ENCODE data around the gene PHACTR1. TPM values are rescaled to one million over a fixed set of nuclear protein-coding genes. Genes with fewer than 3 reads are reported as not detected.

PHACTR1 gene
- total RNA-seq, 1 donor from 2014 or later: 0.49 TPM

DNA sequence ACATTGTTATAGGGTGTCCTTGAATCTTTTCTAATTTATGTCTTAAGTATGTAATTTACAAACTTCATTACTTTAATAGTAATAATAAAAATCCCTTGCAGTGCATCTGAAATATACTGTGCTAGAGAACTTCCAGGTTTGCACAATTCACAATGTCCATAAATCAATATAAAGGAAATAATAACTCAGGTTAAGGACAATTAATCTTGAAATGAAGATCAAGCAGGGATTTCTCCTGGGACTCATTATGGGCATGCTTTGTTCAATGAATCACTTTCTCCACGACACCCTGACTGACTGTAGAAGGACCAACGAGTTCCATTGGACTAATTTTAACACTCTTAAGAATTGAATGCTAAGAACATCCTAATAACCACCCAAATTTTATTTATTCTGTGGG is 110.0 kb downstream of the PHACTR1 start:
- Histone ChIP-seq H3K36me3 (no peaks in the 10 kb centered on the region), H3K4me3 (no peak overlapping the region), H3K27ac (no peak overlapping the region), H3K4me1 (no peaks in the 10 kb centered on the region), H3K9me3 (no peaks in the 10 kb centered on the region), H3K27me3 (no peaks in the 10 kb centered on the region)
- no peak for DNase-seq (ENCODE audit: extremely low spot score in 2 of 2)
- intact Hi-C loops (cut with DNase I): no loop called here
- TF ChIP-seq POLR2A (IDR thresholded peaks at IDR 0.05) (no peak), POLR2AphosphoS5 (IDR thresholded peaks at IDR 0.05; ENCODE audit: insufficient read depth in 1 of 2, low read depth in 1 of 2) (no peak)
- TF ChIP-seq, protein P1, sequence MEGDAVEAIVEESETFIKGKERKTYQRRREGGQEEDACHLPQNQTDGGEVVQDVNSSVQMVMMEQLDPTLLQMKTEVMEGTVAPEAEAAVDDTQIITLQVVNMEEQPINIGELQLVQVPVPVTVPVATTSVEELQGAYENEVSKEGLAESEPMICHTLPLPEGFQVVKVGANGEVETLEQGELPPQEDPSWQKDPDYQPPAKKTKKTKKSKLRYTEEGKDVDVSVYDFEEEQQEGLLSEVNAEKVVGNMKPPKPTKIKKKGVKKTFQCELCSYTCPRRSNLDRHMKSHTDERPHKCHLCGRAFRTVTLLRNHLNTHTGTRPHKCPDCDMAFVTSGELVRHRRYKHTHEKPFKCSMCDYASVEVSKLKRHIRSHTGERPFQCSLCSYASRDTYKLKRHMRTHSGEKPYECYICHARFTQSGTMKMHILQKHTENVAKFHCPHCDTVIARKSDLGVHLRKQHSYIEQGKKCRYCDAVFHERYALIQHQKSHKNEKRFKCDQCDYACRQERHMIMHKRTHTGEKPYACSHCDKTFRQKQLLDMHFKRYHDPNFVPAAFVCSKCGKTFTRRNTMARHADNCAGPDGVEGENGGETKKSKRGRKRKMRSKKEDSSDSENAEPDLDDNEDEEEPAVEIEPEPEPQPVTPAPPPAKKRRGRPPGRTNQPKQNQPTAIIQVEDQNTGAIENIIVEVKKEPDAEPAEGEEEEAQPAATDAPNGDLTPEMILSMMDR (IDR thresholded peaks at IDR 0.05): no peak

DNA sequence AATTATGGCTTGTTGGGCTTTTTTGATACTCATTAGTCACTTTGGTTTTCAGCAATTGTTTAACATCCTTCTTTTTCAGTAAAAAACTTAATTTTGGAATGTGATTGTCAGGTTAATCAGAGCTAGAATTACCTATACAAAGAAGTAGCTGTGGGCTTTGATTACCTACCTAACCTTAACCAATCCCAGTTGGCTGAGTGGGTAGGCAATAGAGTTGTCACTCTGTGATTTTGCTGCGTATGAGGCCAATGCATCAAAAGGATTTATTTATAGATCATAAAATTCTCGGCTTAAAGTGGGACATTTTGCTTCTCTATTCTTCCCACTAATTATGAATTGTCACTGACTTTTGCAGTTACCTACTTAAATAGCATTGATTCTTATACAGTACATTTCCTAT is 111.4 kb downstream of the PHACTR1 start:
- no peaks in the 10 kb centered on the region for H3K4me1 ChIP-seq
- DNase-seq (ENCODE audit: extremely low spot score in 2 of 2): no peak

DNA sequence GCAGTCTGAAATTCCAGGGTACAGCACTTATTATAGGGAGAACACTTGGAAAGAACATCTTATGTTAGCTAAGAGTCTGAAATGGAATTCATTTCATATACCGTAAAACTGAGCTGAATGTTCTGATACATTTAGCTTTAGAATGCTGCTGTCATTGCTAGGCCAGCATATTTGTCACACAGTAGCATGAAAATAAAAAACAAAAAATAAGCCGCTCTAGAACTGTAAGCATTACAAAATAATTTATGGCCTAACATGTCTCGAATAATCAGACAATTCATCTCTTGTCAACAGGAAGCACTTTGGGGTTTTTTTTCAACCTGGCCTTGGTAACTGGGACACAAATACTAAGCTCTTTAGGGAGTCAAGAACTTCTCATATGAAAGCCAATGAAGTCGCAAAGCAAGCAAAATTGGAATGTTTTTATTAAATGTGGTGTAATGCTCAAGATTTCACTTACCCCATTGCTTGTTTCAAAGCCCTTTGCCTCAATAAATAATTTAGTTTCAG is 115.7 kb downstream of the PHACTR1 start:
- no peaks in the 10 kb centered on the region for H3K27me3 ChIP-seq
- no peaks in the 10 kb centered on the region for H3K36me3 ChIP-seq
- H3K9me3 ChIP-seq: no peaks in the 10 kb centered on the region
- no peak overlapping the region for H3K27ac ChIP-seq
- DNase-seq (ENCODE audit: extremely low spot score in 2 of 2): no peak
- intact Hi-C loops (cut with DNase I): no loop called here
- H3K4me3 ChIP-seq: no peak overlapping the region
- TF ChIP-seq, protein P1 (IDR thresholded peaks at IDR 0.05): no peak
- TF ChIP-seq POLR2A (IDR thresholded peaks at IDR 0.05): no peak
- TF ChIP-seq POLR2AphosphoS5 (IDR thresholded peaks at IDR 0.05; ENCODE audit: insufficient read depth in 1 of 2, low read depth in 1 of 2): no peak
- H3K4me1 ChIP-seq: no peaks in the 10 kb centered on the region

More for the DNA sequence above, 111.4 kb downstream of the PHACTR1 start:
- no peak overlapping the region for H3K27ac ChIP-seq
- H3K36me3 ChIP-seq: no peaks in the 10 kb centered on the region
- H3K9me3 ChIP-seq: no peaks in the 10 kb centered on the region
- no peak overlapping the region for H3K4me3 ChIP-seq
- TF ChIP-seq, protein P1 (IDR thresholded peaks at IDR 0.05): no peak
- TF ChIP-seq POLR2A (IDR thresholded peaks at IDR 0.05): no peak
- no peak for TF ChIP-seq POLR2AphosphoS5 (IDR thresholded peaks at IDR 0.05; ENCODE audit: insufficient read depth in 1 of 2, low read depth in 1 of 2)
- H3K27me3 ChIP-seq: no peaks in the 10 kb centered on the region
- intact Hi-C loops (cut with DNase I): no loop called here

DNA sequence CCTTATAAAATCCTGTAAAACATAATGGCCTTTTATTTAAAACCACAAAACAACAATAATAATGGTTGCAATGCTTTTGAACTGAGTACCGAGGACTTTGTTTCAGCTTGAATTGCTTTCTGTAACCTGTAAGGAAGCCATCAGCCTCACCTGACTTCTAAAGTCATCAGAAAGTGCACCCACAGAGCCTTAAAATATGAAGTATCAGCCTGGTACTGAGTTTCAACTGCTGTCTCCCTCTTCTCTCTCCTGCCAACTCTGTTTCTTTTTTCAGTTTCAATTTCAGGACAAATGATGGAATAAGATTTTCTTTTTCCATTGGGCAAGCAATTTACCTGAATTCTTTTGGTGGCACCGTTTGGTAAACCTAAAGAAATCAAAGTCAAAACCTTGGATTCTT is 119.4 kb downstream of the PHACTR1 start:
- Histone ChIP-seq H3K4me3 (no peak overlapping the region), H3K27me3 (no peaks in the 10 kb centered on the region), H3K27ac (no peak overlapping the region), H3K4me1 (no peaks in the 10 kb centered on the region), H3K36me3 (no peaks in the 10 kb centered on the region), H3K9me3 (no peaks in the 10 kb centered on the region)
- TF ChIP-seq, protein P1 (IDR thresholded peaks at IDR 0.05): no peak
- TF ChIP-seq POLR2A (IDR thresholded peaks at IDR 0.05) (no peak), POLR2AphosphoS5 (IDR thresholded peaks at IDR 0.05; ENCODE audit: insufficient read depth in 1 of 2, low read depth in 1 of 2) (no peak)
- no peak for DNase-seq (ENCODE audit: extremely low spot score in 2 of 2)
- intact Hi-C loops (cut with DNase I): no loop called here

DNA sequence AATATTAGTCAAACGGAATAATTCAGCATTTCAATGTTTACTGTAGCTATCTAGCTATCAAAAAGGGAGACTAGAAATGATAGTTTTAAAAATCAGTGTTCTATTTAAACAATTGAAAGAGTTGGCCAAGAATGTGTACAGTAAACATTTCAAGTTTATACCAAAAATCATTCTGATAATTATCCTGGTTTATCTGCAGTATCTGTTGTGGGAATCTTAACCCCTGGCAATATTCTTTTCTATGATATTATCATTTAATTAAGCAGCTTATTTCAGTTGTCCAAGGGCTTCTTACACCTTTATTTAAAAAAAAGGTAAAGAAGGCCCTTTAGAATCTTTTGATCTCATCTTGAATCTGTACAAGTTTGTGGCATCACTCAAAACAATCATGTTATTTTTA is 125.1 kb downstream of the PHACTR1 start:
- no peak overlapping the region for H3K4me3 ChIP-seq
- H3K27ac ChIP-seq: no peak overlapping the region
- no peaks in the 10 kb centered on the region for H3K4me1 ChIP-seq
- DNase-seq (ENCODE audit: extremely low spot score in 2 of 2): no peak
- intact Hi-C loops (cut with DNase I): no loop called here
- H3K36me3 ChIP-seq: no peaks in the 10 kb centered on the region
- no peaks in the 10 kb centered on the region for H3K9me3 ChIP-seq
- H3K27me3 ChIP-seq: no peaks in the 10 kb centered on the region
- TF ChIP-seq, protein P1 (IDR thresholded peaks at IDR 0.05): no peak
- TF ChIP-seq POLR2A (IDR thresholded peaks at IDR 0.05) (no peak), POLR2AphosphoS5 (IDR thresholded peaks at IDR 0.05; ENCODE audit: insufficient read depth in 1 of 2, low read depth in 1 of 2) (no peak)
